Activated CD4-positive, alpha-beta T cell treated with anti-CD3 and anti-CD28 coated beads for 48 hours (primary cell): ENCODE results near the gene FUZ.
"Not testable (repeated sequence)": the region's sequence is repeated elsewhere in the genome, so short reads cannot be mapped to it uniquely, and the experiment has no call there.

Experiments
- DNase-seq: peaks from one replicate; pipeline ENCODE4 v3.0.0-alpha.2; 2020

Gene FUZ

GRCh38 chr19:49829721-49830120 is 16.6 kb upstream of the FUZ start:
- no peak for DNase-seq

GRCh38 chr19:49829200-49829599 is 16.1 kb upstream of the FUZ start:
- no peak for DNase-seq

- no peak for DNase-seq
Observed at GRCh38 chr19:49827034-49827433, 13.9 kb upstream of the FUZ start.

- no peak for DNase-seq
Observed at GRCh38 chr19:49824662-49825061, 11.6 kb upstream of the FUZ start.

GRCh38 chr19:49823472-49823871 is 10.4 kb upstream of the FUZ start:
- DNase-seq: no peak

- no peak for DNase-seq
Observed at GRCh38 chr19:49820125-49820524, 7.0 kb upstream of the FUZ start.

GRCh38 chr19:49819452-49820115 is 6.5 kb upstream of the FUZ start:
- not testable (repeated sequence) for DNase-seq

GRCh38 chr19:49818649-49819370 is 5.7 kb upstream of the FUZ start:
- DNase-seq: no peak

- peak; percentile 90 for DNase-seq
Observed at GRCh38 chr19:49817964-49818648, 5.0 kb upstream of the FUZ start, which contains the start of gene MED25. MED25 (plus strand) TSS chr19:49818289; CDS start chr19:49818342, 53 bp downstream.

- no peak for DNase-seq
Observed at GRCh38 chr19:49816590-49816989, 3.5 kb upstream of the FUZ start.

- DNase-seq: no peak
Observed at GRCh38 chr19:49814010-49814409, 918 bp upstream of the FUZ start.

- DNase-seq: no peak
Observed at GRCh38 chr19:49812452-49812996, 568 bp downstream of the FUZ start.

GRCh38 chr19:49811328-49811727 is 1.8 kb downstream of the FUZ start:
- DNase-seq: no peak

GRCh38 chr19:49809941-49810389 is 3.1 kb downstream of the FUZ start:
- no peak for DNase-seq

- peak; percentile 56 for DNase-seq
Observed at GRCh38 chr19:49809160-49809940, 3.7 kb downstream of the FUZ start.

- DNase-seq: peak; percentile 91
Observed at GRCh38 chr19:49808711-49809159, 4.4 kb downstream of the FUZ start.

GRCh38 chr19:49807904-49808675 is 5.0 kb downstream of the FUZ start:
- DNase-seq: no peak

- DNase-seq: no peak
Observed at GRCh38 chr19:49807058-49807903, 5.8 kb downstream of the FUZ start.

- no peak for DNase-seq
Observed at GRCh38 chr19:49806620-49806959, 6.5 kb downstream of the FUZ start.

GRCh38 chr19:49805822-49806619 is 7.1 kb downstream of the FUZ start:
- no peak for DNase-seq
